Naive thymus-derived CD4-positive, alpha-beta T cell (primary cell): ENCODE data around the gene AP1S3. TPM values are rescaled to one million over a fixed set of nuclear protein-coding genes. Genes with fewer than 3 reads are reported as not detected.
"Not testable (repeated sequence)": the region's sequence is repeated elsewhere in the genome, so short reads cannot be mapped to it uniquely, and the experiment has no call there.

Experiments used
- ATAC-seq: fragments of 150-1000 bp; cut with Tn5 transposase; 2 replicates; pipeline ENCODE4 v1.10.0; 2021; ENCODE audit warnings: mild to moderate bottlenecking, moderate library complexity
- CTCF ChIA-PET: fragments of 350-600 bp; sonication (Branson Sonifier 250); formaldehyde crosslinking; loops from one replicate; lab custom pipeline; 2021; ENCODE audit warnings: antibody characterized with exemption; lab: Charles Lee
- POLR2A ChIA-PET: fragments of 350-600 bp; sonication (Branson Sonifier 250); formaldehyde crosslinking; loops from one replicate; lab custom pipeline; 2021; ENCODE audit warnings: antibody characterized with exemption, inconsistent platforms; lab: Charles Lee
- DNase-seq, 9 donors: peaks; one replicate each; pipeline versions ENCODE4 v3.0.0 to v3.0.0-alpha.2; 2020 to 2022; ENCODE audit warnings: mixed read lengths in 1 of 9
- H3K27ac ChIP-seq: one replicate; pipeline ENCODE4 v1.7.0; 2013; ENCODE audit warnings: mild to moderate bottlenecking, low read depth, low read length, moderate library complexity
- H3K27me3 ChIP-seq, 2 donors: one replicate each; pipeline ENCODE4 v1.7.0; 2013; ENCODE audit warnings: low read length in 2 of 2, mild to moderate bottlenecking in 2 of 2, moderate library complexity in 2 of 2; ENCODE audit not compliant: control insufficient read depth in 2 of 2, insufficient read depth in 2 of 2
- H3K36me3 ChIP-seq, 3 experiments: 1 replicate in 2 of 3; 2 replicates in 1 of 3; pipeline ENCODE4 v1.7.0; 2013; ENCODE audit warnings: low read length in 3 of 3, mild to moderate bottlenecking in 3 of 3, moderate library complexity in 1 of 3; ENCODE audit not compliant: insufficient read depth in 3 of 3, control insufficient read depth in 2 of 3
- H3K4me1 ChIP-seq, 2 donors: one replicate each; pipeline ENCODE4 v1.7.0; 2013; ENCODE audit warnings: low read length in 2 of 2, mild to moderate bottlenecking in 2 of 2, moderate library complexity in 1 of 2; ENCODE audit not compliant: control insufficient read depth in 2 of 2, insufficient read depth in 2 of 2
- H3K4me3 ChIP-seq: 2 replicates; pipeline ENCODE4 v1.7.0; 2013; ENCODE audit warnings: mild to moderate bottlenecking, low read length
- H3K9me3 ChIP-seq, 3 experiments: 1 replicate in 2 of 3; 2 replicates in 1 of 3; pipeline ENCODE4 v1.7.0; 2013; ENCODE audit warnings: low read length in 3 of 3; ENCODE audit not compliant: control insufficient read depth in 2 of 3
- H3K27ac Mint-ChIP-seq, 9 donors: one replicate each; pipeline ENCODE4 v1.8.0; 2020 to 2022; ENCODE audit warnings: mixed read lengths in 9 of 9, mild to moderate bottlenecking in 8 of 9, moderate library complexity in 5 of 9, inconsistent platforms in 2 of 9
- H3K27me3 Mint-ChIP-seq, 5 donors: one replicate each; pipeline ENCODE4 v1.8.0; 2021 to 2022; ENCODE audit warnings: mixed read lengths in 5 of 5, mild to moderate bottlenecking in 1 of 5
- H3K36me3 Mint-ChIP-seq, 5 donors: one replicate each; pipeline ENCODE4 v1.8.0; 2020 to 2022; ENCODE audit warnings: mixed read lengths in 5 of 5, mild to moderate bottlenecking in 3 of 5, inconsistent platforms in 1 of 5
- H3K4me1 Mint-ChIP-seq, 7 donors: one replicate each; pipeline ENCODE4 v1.8.0; 2020 to 2022; ENCODE audit warnings: mixed read lengths in 7 of 7, mild to moderate bottlenecking in 3 of 7, inconsistent platforms in 1 of 7
- H3K4me3 Mint-ChIP-seq, 10 donors: one replicate each; pipeline ENCODE4 v1.8.0; 2020 to 2022; ENCODE audit warnings: mild to moderate bottlenecking in 10 of 10, mixed read lengths in 10 of 10, moderate library complexity in 6 of 10, inconsistent platforms in 2 of 10
- H3K9me3 Mint-ChIP-seq, 11 donors: one replicate each; pipeline ENCODE4 v1.8.0; 2020 to 2022; ENCODE audit warnings: mixed read lengths in 11 of 11, mild to moderate bottlenecking in 4 of 11, inconsistent platforms in 1 of 11, moderate library complexity in 1 of 11
- intact Hi-C, 2 donors: fragments of 100-400 bp; cut with micrococcal nuclease; formaldehyde crosslinking; loops; one replicate each; pipeline ENCODE4 v1.15.1; 2023
- polyA plus RNA-seq, 2 donors: library from polyadenylated mRNA; unstranded; fragments of 300-500 nt; fragmentation: Illumina TruSeq; gene quantifications; one replicate each; pipeline ENCODE4 v1.2.3, GENCODE V29; 2021
- total RNA-seq, 6 experiments: library from RNA in 5 of 6; stranded (reverse) in 5 of 6; gene quantifications; 1 replicate in 5 of 6; 2 replicates in 1 of 6; pipeline ENCODE4 v1.2.3 and lab custom pipeline; 2021 to 2026

Gene AP1S3
- total and polyA plus RNA-seq, 7 experiments from 2014 or later: 0.53 to 8.2 (median 1.6) TPM

GRCh38 chr2:223877721-223878410, 40.5 kb upstream of the AP1S3 start:
- Histone ChIP-seq H3K9me3 (no peaks in the 10 kb centered on the region), H3K27me3 (no peaks in the 10 kb centered on the region), H3K4me1 (no peaks in the 10 kb centered on the region), H3K36me3 (peaks cover 5 to 50% (median 19%) of the 10 kb centered on the region in 3 experiments), H3K4me3 (no peak overlapping the region), H3K27ac (no peak overlapping the region)
- intact Hi-C loops: no loop called here
- ATAC-seq (no peak), DNase-seq (no peak)
- no peak overlapping the region for H3K27ac Mint-ChIP-seq
- H3K36me3 Mint-ChIP-seq: peaks cover 12 to 60% (median 38%) of the 10 kb centered on the region in 5 donors
- no peaks in the 10 kb centered on the region for H3K27me3 Mint-ChIP-seq
- POLR2A ChIA-PET: no interaction called here
- H3K9me3 Mint-ChIP-seq: peaks cover 0 to under 1% (median 0%) of the 10 kb centered on the region in 11 donors
- CTCF ChIA-PET: no interaction called here
- H3K4me3 Mint-ChIP-seq: no peak overlapping the region
- peaks cover 0 to 11% (median 0%) of the 10 kb centered on the region in 7 donors for H3K4me1 Mint-ChIP-seq

- DNase-seq: no peak
- Mint-ChIP-seq H3K4me3 (no peak overlapping the region), H3K27ac (peak overlapping the region in 1 of 9 donors; percentile 56), H3K9me3 (peaks cover 0 to 2% (median 0%) of the 10 kb centered on the region in 11 donors), H3K27me3 (no peaks in the 10 kb centered on the region), H3K36me3 (peaks cover 7 to 58% (median 47%) of the 10 kb centered on the region in 5 donors), H3K4me1 (peaks cover 0 to 3% (median 0%) of the 10 kb centered on the region in 7 donors)
- Histone ChIP-seq H3K4me1 (no peaks in the 10 kb centered on the region), H3K4me3 (no peak overlapping the region), H3K36me3 (peaks cover 5 to 21% (median 13%) of the 10 kb centered on the region in 3 experiments), H3K27me3 (no peaks in the 10 kb centered on the region), H3K9me3 (no peaks in the 10 kb centered on the region), H3K27ac (no peak overlapping the region)
- CTCF ChIA-PET: no interaction called here
- intact Hi-C loops: loop anchor here in 1 of 2 donors (5.0 kb wide), 1 partner anchor 146 kb away; no protein-coding TSS in a partner anchor
- ATAC-seq: no peak
- POLR2A ChIA-PET: no interaction called here
Measured at GRCh38 chr2:223873672-223874071, 36.3 kb upstream of the AP1S3 start.

- H3K9me3 ChIP-seq, ATAC-seq, DNase-seq, H3K4me1 Mint-ChIP-seq, H3K27ac Mint-ChIP-seq, CTCF ChIA-PET, H3K4me3 ChIP-seq, H3K9me3 Mint-ChIP-seq, H3K27me3 Mint-ChIP-seq, H3K4me1 ChIP-seq, H3K4me3 Mint-ChIP-seq, H3K27ac ChIP-seq, H3K27me3 ChIP-seq, POLR2A ChIA-PET: not testable (repeated sequence)
- peaks cover 4 to 49% (median 39%) of the 10 kb centered on the region in 5 donors for H3K36me3 Mint-ChIP-seq
- peaks cover 0 to 13% (median 5%) of the 10 kb centered on the region in 3 experiments for H3K36me3 ChIP-seq
- intact Hi-C loops: loop anchor here in 1 of 2 donors (5.0 kb wide), 1 partner anchor 145 kb away; no protein-coding TSS in a partner anchor
Measured at GRCh38 chr2:223872772-223873171, 35.4 kb upstream of the AP1S3 start.

DNA sequence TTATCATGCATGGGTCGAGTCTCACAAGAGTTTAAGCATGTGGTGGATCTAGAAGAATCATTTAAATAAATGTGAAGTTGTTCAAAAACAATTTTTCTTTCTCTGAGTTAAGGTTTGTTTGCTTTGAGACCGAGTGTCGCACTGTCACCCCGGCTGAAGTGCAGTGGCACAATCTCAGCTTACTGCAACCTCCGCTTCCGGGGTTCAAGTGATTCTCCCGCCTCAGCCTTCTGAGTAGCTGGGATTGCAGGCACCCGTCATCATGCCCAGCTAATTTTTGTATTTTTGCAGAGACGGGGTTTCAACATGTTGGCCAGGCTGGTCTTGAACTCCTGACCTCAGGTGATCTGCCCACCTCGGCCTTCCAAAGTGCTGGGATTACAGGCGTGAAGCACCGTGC, 34.3 kb upstream of the AP1S3 start:
- peaks cover 0 to 11% (median 1%) of the 10 kb centered on the region in 7 donors for H3K4me1 Mint-ChIP-seq
- H3K9me3 ChIP-seq, H3K27me3 Mint-ChIP-seq, H3K27ac Mint-ChIP-seq, H3K27me3 ChIP-seq, CTCF ChIA-PET, H3K4me3 Mint-ChIP-seq, DNase-seq, H3K9me3 Mint-ChIP-seq, POLR2A ChIA-PET, H3K27ac ChIP-seq, H3K4me1 ChIP-seq, H3K4me3 ChIP-seq, ATAC-seq, H3K36me3 ChIP-seq: not testable (repeated sequence)
- peaks cover 4 to 38% (median 30%) of the 10 kb centered on the region in 5 donors for H3K36me3 Mint-ChIP-seq
- intact Hi-C loops: loop anchor here in 1 of 2 donors (5.0 kb wide), 1 partner anchor 144 kb away; no protein-coding TSS in a partner anchor

DNA sequence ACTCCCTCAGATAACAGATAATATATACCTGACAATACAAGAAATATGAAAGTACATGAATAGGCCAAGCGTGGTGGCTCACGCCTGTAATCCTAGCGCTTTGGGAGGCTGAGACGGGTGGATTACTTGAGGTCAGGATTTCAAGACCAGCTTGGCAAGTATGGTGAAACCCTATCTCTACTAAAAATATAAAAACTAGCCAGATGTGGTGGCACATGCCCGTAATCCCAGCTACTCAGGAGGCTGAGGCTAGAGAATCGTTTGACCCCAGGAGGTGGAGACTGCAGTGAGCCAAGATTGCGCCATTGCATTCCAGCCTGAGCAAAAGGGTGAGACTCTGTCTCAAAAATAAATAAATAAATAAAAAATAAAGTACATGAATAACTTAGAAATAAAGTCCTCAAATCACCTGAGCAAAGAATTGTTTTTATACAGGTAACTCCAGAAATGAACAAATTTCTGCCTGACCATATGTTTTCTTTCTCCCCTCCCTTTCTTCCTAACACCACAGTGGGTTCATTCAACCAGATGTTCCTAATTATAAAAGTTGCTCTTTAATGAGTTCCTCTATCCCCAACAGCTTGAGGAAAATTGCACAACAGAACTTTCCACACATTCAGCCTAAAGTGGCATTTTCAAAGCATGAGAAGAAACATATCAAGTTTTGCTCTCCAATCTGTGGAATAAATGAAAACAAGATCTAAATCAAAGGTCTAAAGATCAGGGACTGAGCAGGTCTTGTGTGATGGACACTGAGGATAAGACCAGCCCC, 33.6 kb upstream of the AP1S3 start:
- Mint-ChIP-seq H3K27ac (no peak overlapping the region), H3K27me3 (no peaks in the 10 kb centered on the region), H3K36me3 (peaks cover 4 to 34% (median 28%) of the 10 kb centered on the region in 5 donors), H3K9me3 (peaks cover 0 to 2% (median 0%) of the 10 kb centered on the region in 11 donors), H3K4me1 (peaks cover 6 to 18% (median 8%) of the 10 kb centered on the region in 7 donors), H3K4me3 (no peak overlapping the region)
- Histone ChIP-seq H3K4me3 (no peak overlapping the region), H3K27ac (no peak overlapping the region), H3K36me3 (no peaks in the 10 kb centered on the region), H3K4me1 (peaks cover 7 to 8% of the 10 kb centered on the region in 2 donors), H3K27me3 (no peaks in the 10 kb centered on the region), H3K9me3 (no peaks in the 10 kb centered on the region)
- ChIA-PET POLR2A (no interaction called here), CTCF (no interaction called here)
- intact Hi-C loops: loop anchor here in 1 of 2 donors (5.0 kb wide), 1 partner anchor 144 kb away; no protein-coding TSS in a partner anchor
- ATAC-seq: no peak
- no peak for DNase-seq

GRCh38 chr2:223868005-223868404, 30.6 kb upstream of the AP1S3 start:
- intact Hi-C loops: loop anchor here in 1 of 2 donors (5.0 kb wide), 1 partner anchor 74 kb away; no protein-coding TSS in a partner anchor

More at GRCh38 chr2:223868005-223868404, 30.6 kb upstream of the AP1S3 start:
- POLR2A ChIA-PET: no interaction called here
- no peaks in the 10 kb centered on the region for H3K27me3 ChIP-seq
- H3K9me3 Mint-ChIP-seq: peaks cover 0 to 3% (median 0%) of the 10 kb centered on the region in 11 donors
- H3K36me3 ChIP-seq: no peaks in the 10 kb centered on the region
- no peaks in the 10 kb centered on the region for H3K27me3 Mint-ChIP-seq
- H3K4me3 ChIP-seq: no peak overlapping the region
- H3K27ac Mint-ChIP-seq: no peak overlapping the region
- peaks cover 4 to 24% (median 17%) of the 10 kb centered on the region in 5 donors for H3K36me3 Mint-ChIP-seq
- peaks cover 19 to 34% (median 24%) of the 10 kb centered on the region in 7 donors for H3K4me1 Mint-ChIP-seq
- CTCF ChIA-PET: no interaction called here
- no peaks in the 10 kb centered on the region for H3K9me3 ChIP-seq
- H3K4me3 Mint-ChIP-seq: no peak overlapping the region
- H3K27ac ChIP-seq: no peak overlapping the region
- ATAC-seq: no peak
- DNase-seq: no peak
- H3K4me1 ChIP-seq: peaks cover 22% of the 10 kb centered on the region in 2 donors
